Measurements from ENCODE around the gene LRP1.
"Not testable (repeated sequence)": the region's sequence is repeated elsewhere in the genome, so short reads cannot be mapped to it uniquely, and the experiment has no call there.

LRP1 gene

GRCh38 chr12:57116580-57117281 is 11.6 kb upstream of the LRP1 start:
- H3K9ac ChIP-seq (ENCODE audit: insufficient read length) = no peak overlapping the region
- DNase-seq (ENCODE audit: low read depth, low spot score) = no peak
- TF ChIP-seq POLR2AphosphoS5 (IDR thresholded peaks at IDR 0.05; ENCODE audit: borderline replicate concordance, low read depth, low read length) = no peak

GRCh38 chr12:57118711-57119271 is 9.5 kb upstream of the LRP1 start:
- no peak overlapping the region for H3K27ac ChIP-seq
- H3K9me3 ChIP-seq (ENCODE audit: low read depth, low read length) = no peaks in the 10 kb centered on the region
- no peak for DNase-seq (ENCODE audit: low read depth, low spot score)
- H3K4me3 ChIP-seq = no peak overlapping the region
- no peaks in the 10 kb centered on the region for H3K36me3 ChIP-seq (ENCODE audit: insufficient read depth, low read length)
- TF ChIP-seq POLR2AphosphoS5 (IDR thresholded peaks at IDR 0.05; ENCODE audit: borderline replicate concordance, low read depth, low read length) = no peak
- no peak for TF ChIP-seq FOXP2 (optimal IDR thresholded peaks at IDR 0.05; ENCODE audit: control extremely low read depth, extremely low read length, insufficient read depth)
- no peak for TF ChIP-seq EZH2 (IDR thresholded peaks at IDR 0.05)
- no peak overlapping the region for H3K9ac ChIP-seq (ENCODE audit: insufficient read length)

More at GRCh38 chr12:57116580-57117281, 11.6 kb upstream of the LRP1 start:
- H3K4me3 ChIP-seq = no peak overlapping the region
- no peak overlapping the region for H3K27ac ChIP-seq
- no peaks in the 10 kb centered on the region for H3K36me3 ChIP-seq (ENCODE audit: insufficient read depth, low read length)
- H3K9me3 ChIP-seq (ENCODE audit: low read depth, low read length) = no peaks in the 10 kb centered on the region

- Histone ChIP-seq H3K36me3 (ENCODE audit: insufficient read depth, low read length) (no peaks in the 10 kb centered on the region), H3K9ac (ENCODE audit: insufficient read length) (no peak overlapping the region), H3K27ac (0 out of 2 replicates have a peak overlapping the region, but pooled peaks have one; percentile 21), H3K9me3 (ENCODE audit: low read depth, low read length) (no peaks in the 10 kb centered on the region), H3K4me3 (no peak overlapping the region)
- DNase-seq (ENCODE audit: low read depth, low spot score) = no peak
- TF ChIP-seq EZH2 (IDR thresholded peaks at IDR 0.05) (no peak), FOXP2 (optimal IDR thresholded peaks at IDR 0.05; ENCODE audit: control extremely low read depth, extremely low read length, insufficient read depth) (no peak), POLR2AphosphoS5 (IDR thresholded peaks at IDR 0.05; ENCODE audit: borderline replicate concordance, low read depth, low read length) (no peak)
Measured at GRCh38 chr12:57119294-57120085, 8.8 kb upstream of the LRP1 start.

GRCh38 chr12:57120718-57121117 is 7.6 kb upstream of the LRP1 start:
- H3K9ac ChIP-seq (ENCODE audit: insufficient read length); H3K9me3 ChIP-seq (ENCODE audit: low read depth, low read length); H3K4me3 ChIP-seq: not testable (repeated sequence)

GRCh38 chr12:57123813-57124212 is 4.5 kb upstream of the LRP1 start:
- TF ChIP-seq POLR2AphosphoS5 (IDR thresholded peaks at IDR 0.05; ENCODE audit: borderline replicate concordance, low read depth, low read length) (no peak), EZH2 (IDR thresholded peaks at IDR 0.05) (no peak), FOXP2 (optimal IDR thresholded peaks at IDR 0.05; ENCODE audit: control extremely low read depth, extremely low read length, insufficient read depth) (no peak)
- Histone ChIP-seq H3K36me3 (ENCODE audit: insufficient read depth, low read length) (no peaks in the 10 kb centered on the region), H3K27ac (no peak overlapping the region), H3K9me3 (ENCODE audit: low read depth, low read length) (no peaks in the 10 kb centered on the region), H3K4me3 (no peak overlapping the region), H3K9ac (ENCODE audit: insufficient read length) (no peak overlapping the region)
- DNase-seq (ENCODE audit: low read depth, low spot score) = no peak

More at GRCh38 chr12:57120718-57121117, 7.6 kb upstream of the LRP1 start:
- not testable (repeated sequence) for H3K27ac ChIP-seq; H3K36me3 ChIP-seq (ENCODE audit: insufficient read depth, low read length); DNase-seq (ENCODE audit: low read depth, low spot score)

- no peak overlapping the region for H3K4me3 ChIP-seq
- DNase-seq (ENCODE audit: low read depth, low spot score) = no peak
- TF ChIP-seq POLR2AphosphoS5 (IDR thresholded peaks at IDR 0.05; ENCODE audit: borderline replicate concordance, low read depth, low read length) (no peak), EZH2 (IDR thresholded peaks at IDR 0.05) (no peak), FOXP2 (optimal IDR thresholded peaks at IDR 0.05; ENCODE audit: control extremely low read depth, extremely low read length, insufficient read depth) (no peak)
- H3K9me3 ChIP-seq (ENCODE audit: low read depth, low read length) = no peaks in the 10 kb centered on the region
- H3K27ac ChIP-seq = no peak overlapping the region
- H3K9ac ChIP-seq (ENCODE audit: insufficient read length) = no peak overlapping the region
- no peaks in the 10 kb centered on the region for H3K36me3 ChIP-seq (ENCODE audit: insufficient read depth, low read length)
Measured at GRCh38 chr12:57124261-57124877, 3.9 kb upstream of the LRP1 start.

- no peak overlapping the region for H3K9ac ChIP-seq (ENCODE audit: insufficient read length)
- DNase-seq (ENCODE audit: low read depth, low spot score) = no peak
- no peaks in the 10 kb centered on the region for H3K36me3 ChIP-seq (ENCODE audit: insufficient read depth, low read length)
- H3K4me3 ChIP-seq = no peak overlapping the region
- TF ChIP-seq FOXP2 (optimal IDR thresholded peaks at IDR 0.05; ENCODE audit: control extremely low read depth, extremely low read length, insufficient read depth) = no peak
- no peak for TF ChIP-seq POLR2AphosphoS5 (IDR thresholded peaks at IDR 0.05; ENCODE audit: borderline replicate concordance, low read depth, low read length)
- H3K9me3 ChIP-seq (ENCODE audit: low read depth, low read length) = no peaks in the 10 kb centered on the region
- H3K27ac ChIP-seq = no peak overlapping the region
Measured at GRCh38 chr12:57126061-57126460, 2.2 kb upstream of the LRP1 start.

GRCh38 chr12:57126561-57126960 is 1.7 kb upstream of the LRP1 start:
- TF ChIP-seq FOXP2 (optimal IDR thresholded peaks at IDR 0.05; ENCODE audit: control extremely low read depth, extremely low read length, insufficient read depth) (no peak), POLR2AphosphoS5 (IDR thresholded peaks at IDR 0.05; ENCODE audit: borderline replicate concordance, low read depth, low read length) (no peak), EZH2 (IDR thresholded peaks at IDR 0.05) (no peak)
- H3K9ac ChIP-seq (ENCODE audit: insufficient read length) = peak overlapping the region; percentile 1

More at GRCh38 chr12:57126561-57126960, 1.7 kb upstream of the LRP1 start:
- DNase-seq (ENCODE audit: low read depth, low spot score) = no peak
- Histone ChIP-seq H3K9me3 (ENCODE audit: low read depth, low read length) (no peaks in the 10 kb centered on the region), H3K4me3 (no peak overlapping the region), H3K27ac (no peak overlapping the region), H3K36me3 (ENCODE audit: insufficient read depth, low read length) (no peaks in the 10 kb centered on the region)

Measured in SK-N-MC (cell line).